MM.1S (cell line): ENCODE results near the gene FAM131A.

Experiments used
- CTCF ChIP-seq: fragments of 300-600 bp; sonication (generic); IDR thresholded peaks from 2 replicates; pipeline ENCODE4 v1.5.1; 2016; ENCODE audit warnings: antibody characterized with exemption, low read length, mixed read lengths
- EZH2 ChIP-seq: fragments of 300-600 bp; sonication (generic); optimal IDR thresholded peaks from 2 replicates; pipeline ENCODE3; 2017; ENCODE audit warnings: low read depth, mild to moderate bottlenecking, antibody characterized with exemption, low read length, mixed read lengths

- TF ChIP-seq CTCF, result no peak
- TF ChIP-seq EZH2, result no peak
Observed at GRCh38 chr3:184347321-184348056, 10.1 kb downstream of the FAM131A start.
